ENCODE data around the gene LPA.
"Not testable (repeated sequence)": the region's sequence is repeated elsewhere in the genome, so short reads cannot be mapped to it uniquely, and the experiment has no call there.

Gene LPA

GRCh38 chr6:160634706-160635105 is 29.4 kb downstream of the LPA start:
- DNase-seq (ENCODE audit: low read depth): no peak
- H3K4me3 ChIP-seq (ENCODE audit: low read depth, low read length): no peak overlapping the region
- TF ChIP-seq POLR2A (IDR thresholded peaks at IDR 0.05; ENCODE audit: extremely low read depth, insufficient read length) (no peak), MAX (IDR thresholded peaks at IDR 0.05; ENCODE audit: low read depth, low read length) (no peak), CTCF (IDR thresholded peaks at IDR 0.05; ENCODE audit: low read depth, low read length) (no peak), MYC (IDR thresholded peaks at IDR 0.05; ENCODE audit: low read depth, low read length) (no peak)

- H3K4me3 ChIP-seq (ENCODE audit: low read depth, low read length): no peak overlapping the region
- no peak for DNase-seq (ENCODE audit: low read depth)
- TF ChIP-seq MYC (IDR thresholded peaks at IDR 0.05; ENCODE audit: low read depth, low read length) (no peak), POLR2A (IDR thresholded peaks at IDR 0.05; ENCODE audit: extremely low read depth, insufficient read length) (no peak), CTCF (IDR thresholded peaks at IDR 0.05; ENCODE audit: low read depth, low read length) (no peak), MAX (IDR thresholded peaks at IDR 0.05; ENCODE audit: low read depth, low read length) (no peak)
Measured at GRCh38 chr6:160595838-160596832, 67.9 kb downstream of the LPA start.

GRCh38 chr6:160595297-160595696 is 68.8 kb downstream of the LPA start:
- DNase-seq (ENCODE audit: low read depth); H3K4me3 ChIP-seq (ENCODE audit: low read depth, low read length): not testable (repeated sequence)

- TF ChIP-seq MYC (IDR thresholded peaks at IDR 0.05; ENCODE audit: low read depth, low read length) (no peak), POLR2A (IDR thresholded peaks at IDR 0.05; ENCODE audit: extremely low read depth, insufficient read length) (no peak), MAX (IDR thresholded peaks at IDR 0.05; ENCODE audit: low read depth, low read length) (no peak), CTCF (IDR thresholded peaks at IDR 0.05; ENCODE audit: low read depth, low read length) (no peak)
- no peak for DNase-seq (ENCODE audit: low read depth)
- no peak overlapping the region for H3K4me3 ChIP-seq (ENCODE audit: low read depth, low read length)
Measured at GRCh38 chr6:160586374-160586773, 77.7 kb downstream of the LPA start.

- TF ChIP-seq MAX (IDR thresholded peaks at IDR 0.05; ENCODE audit: low read depth, low read length) (no peak), POLR2A (IDR thresholded peaks at IDR 0.05; ENCODE audit: extremely low read depth, insufficient read length) (no peak), MYC (IDR thresholded peaks at IDR 0.05; ENCODE audit: low read depth, low read length) (no peak), CTCF (IDR thresholded peaks at IDR 0.05; ENCODE audit: low read depth, low read length) (no peak)
Measured at GRCh38 chr6:160583794-160584193, 80.3 kb downstream of the LPA start.

GRCh38 chr6:160581406-160581805 is 82.7 kb downstream of the LPA start:
- DNase-seq (ENCODE audit: low read depth): no peak
- H3K4me3 ChIP-seq (ENCODE audit: low read depth, low read length): no peak overlapping the region
- no peak for TF ChIP-seq POLR2A (IDR thresholded peaks at IDR 0.05; ENCODE audit: extremely low read depth, insufficient read length)
- no peak for TF ChIP-seq MAX (IDR thresholded peaks at IDR 0.05; ENCODE audit: low read depth, low read length)
- no peak for TF ChIP-seq MYC (IDR thresholded peaks at IDR 0.05; ENCODE audit: low read depth, low read length)
- TF ChIP-seq CTCF (IDR thresholded peaks at IDR 0.05; ENCODE audit: low read depth, low read length): no peak

More at GRCh38 chr6:160583794-160584193, 80.3 kb downstream of the LPA start:
- no peak for DNase-seq (ENCODE audit: low read depth)
- no peak overlapping the region for H3K4me3 ChIP-seq (ENCODE audit: low read depth, low read length)

All from NB4 (cell line).